Endothelial cell of umbilical vein (primary cell): ENCODE results near the gene LNX2. TPM values are rescaled to one million over a fixed set of nuclear protein-coding genes. Genes with fewer than 3 reads are reported as not detected.

ENCODE experiments used
- BruUV-seq: library from RNA; stranded (reverse); fragments of 400-500 nt; replicated peaks from 2 replicates; lab custom pipeline; 2021; lab: Mats Ljungman, UMichigan
- CTCF ChIA-PET: fragments of 300-600, 350-600 bp; sonication (Branson Sonifier 250); formaldehyde crosslinking; loops from one replicate; lab custom pipeline; 2021; ENCODE audit warnings: antibody characterized with exemption, inconsistent platforms; lab: Charles Lee
- POLR2A ChIA-PET: fragments of 300-600, 350-600 bp; sonication (Branson Sonifier 250); formaldehyde crosslinking; loops from one replicate; lab custom pipeline; 2021; ENCODE audit warnings: antibody characterized with exemption, inconsistent platforms; lab: Charles Lee
- DNase-seq: peaks from one replicate; pipeline ENCODE4 v3.0.0-alpha.2; 2011; ENCODE audit warnings: low read depth, low spot score
- FAIRE-seq: peaks from 2 replicates; lab custom pipeline; 2011; peaks lifted over from hg19 to GRCh38; lab: Jason Lieb, UNC
- H2AFZ ChIP-seq: 2 replicates; pipeline ENCODE4 v1.6.0; 2012; ENCODE audit warnings: low read depth, low read length, control low read depth, inconsistent platforms
- H3K27ac ChIP-seq: 2 replicates; pipeline ENCODE4 v1.5.1; 2011; ENCODE audit warnings: low read depth, mild to moderate bottlenecking, control low read depth, low read length, moderate library complexity; ENCODE audit not compliant: insufficient read depth
- H3K27me3 ChIP-seq, 2 experiments: 2 replicates each; pipeline versions ENCODE4 v1.6.0 to v1.6.1; 2011; ENCODE audit warnings: low read length in 2 of 2, mixed read lengths in 1 of 2; ENCODE audit not compliant: control insufficient read depth in 2 of 2, insufficient read depth in 2 of 2
- H3K36me3 ChIP-seq, 2 experiments: 2 replicates in 1 of 2; 3 replicates in 1 of 2; pipeline ENCODE4 v1.5.1; 2011; ENCODE audit warnings: low read length in 2 of 2, mild to moderate bottlenecking in 1 of 2, moderate library complexity in 1 of 2; ENCODE audit not compliant: control insufficient read depth in 2 of 2, insufficient read depth in 2 of 2; ENCODE audit errors: extremely low read depth in 1 of 2
- H3K4me1 ChIP-seq: 3 replicates; pipeline ENCODE4 v1.5.1; 2011; ENCODE audit warnings: mild to moderate bottlenecking, low read length; ENCODE audit not compliant: control insufficient read depth, insufficient read depth; ENCODE audit errors: extremely low read depth
- H3K4me2 ChIP-seq: 2 replicates; pipeline ENCODE4 v1.6.1; 2011; ENCODE audit warnings: low read length, control low read depth, mixed read lengths; ENCODE audit not compliant: insufficient read depth
- H3K4me3 ChIP-seq, 3 experiments: fragments of 200-600 bp in 1 of 3; sonication (generic), shearing (Covaris generic) in 1 of 3; replicated peaks in 1 of 3; 2 replicates each; pipeline ENCODE4 v1.5.1; 2011 to 2016; ENCODE audit warnings: control low read depth in 3 of 3, low read length in 3 of 3, mild to moderate bottlenecking in 2 of 3, inconsistent platforms in 1 of 3, low read depth in 1 of 3, moderate library complexity in 1 of 3; ENCODE audit not compliant: insufficient read depth in 1 of 3
- H3K79me2 ChIP-seq: 2 replicates; pipeline ENCODE4 v1.6.0; 2012; ENCODE audit warnings: low read length, inconsistent platforms; ENCODE audit not compliant: control insufficient read depth, insufficient read depth
- H3K9ac ChIP-seq: replicated peaks from 2 replicates; pipeline ENCODE3; 2011; ENCODE audit warnings: low read length, control low read depth; ENCODE audit not compliant: insufficient read depth; ENCODE audit errors: extremely low read depth
- H3K9me1 ChIP-seq: replicated peaks from 3 replicates; pipeline ENCODE4 v1.6.0; 2011; ENCODE audit warnings: mild to moderate bottlenecking, low read length; ENCODE audit not compliant: control insufficient read depth, insufficient read depth; ENCODE audit errors: extremely low read depth
- H3K9me3 ChIP-seq: replicated peaks from 2 replicates; pipeline ENCODE4 v1.5.1; 2012; ENCODE audit warnings: low read length, inconsistent platforms; ENCODE audit not compliant: control insufficient read depth, insufficient read depth
- H4K20me1 ChIP-seq: replicated peaks from 2 replicates; pipeline ENCODE3; 2011; ENCODE audit warnings: mild to moderate bottlenecking, low read length; ENCODE audit not compliant: control insufficient read depth, insufficient read depth; ENCODE audit errors: extremely low read depth
- CTCF ChIP-seq, 2 donors: IDR thresholded peaks; 1 replicate in 1 of 2; 2 replicates in 1 of 2; pipeline ENCODE4 v1.5.1; 2011; ENCODE audit warnings: low read length in 2 of 2, mild to moderate bottlenecking in 2 of 2, moderate library complexity in 2 of 2, control low read depth in 1 of 2, inconsistent platforms in 1 of 2, low read depth in 1 of 2; ENCODE audit not compliant: insufficient read depth in 1 of 2; ENCODE audit errors: extremely low read depth in 1 of 2
- EZH2 ChIP-seq: IDR thresholded peaks from 2 replicates; pipeline ENCODE4 v1.6.1; 2012; ENCODE audit warnings: borderline replicate concordance, low read depth, mild to moderate bottlenecking, moderate library complexity, low read length, inconsistent platforms; ENCODE audit not compliant: severe bottlenecking
- FOS ChIP-seq: IDR thresholded peaks from 2 replicates; pipeline ENCODE4 v1.6.1; 2011; ENCODE audit warnings: mild to moderate bottlenecking, low read length, moderate library complexity, borderline replicate concordance; ENCODE audit not compliant: insufficient read depth
- GATA2 ChIP-seq: IDR thresholded peaks from 2 replicates; pipeline ENCODE4 v1.7.0; 2011; ENCODE audit warnings: low read depth, mild to moderate bottlenecking, moderate library complexity, mixed read lengths, low read length; ENCODE audit not compliant: insufficient read length, insufficient read depth
- JUN ChIP-seq: IDR thresholded peaks from 2 replicates; pipeline ENCODE4 v1.6.1; 2011; ENCODE audit warnings: borderline replicate concordance, low read depth; ENCODE audit not compliant: insufficient read length, insufficient read depth
- MAX ChIP-seq: IDR thresholded peaks from 2 replicates; pipeline ENCODE4 v1.6.1; 2011; ENCODE audit not compliant: insufficient read depth, insufficient read length
- MYC ChIP-seq: IDR thresholded peaks from one replicate; pipeline ENCODE4 v1.6.1; 2011; ENCODE audit warnings: mild to moderate bottlenecking, low read depth, low read length
- POLR2A ChIP-seq: IDR thresholded peaks from 2 replicates; pipeline ENCODE4 v1.6.1; 2012; ENCODE audit warnings: low read depth, mild to moderate bottlenecking, control low read depth, low read length
- POLR2AphosphoS5 ChIP-seq: IDR thresholded peaks from 2 replicates; pipeline ENCODE4 v1.6.1; 2012; ENCODE audit warnings: low read depth, mild to moderate bottlenecking, control low read depth, low read length, moderate library complexity; ENCODE audit not compliant: insufficient read depth
- dilution Hi-C: fragments of 300-500 bp; cut with MboI; formaldehyde crosslinking; loops from one replicate; pipeline ENCODE4 v1.15.0; 2019; ENCODE audit warnings: low sequenced_read_pairs; ENCODE audit not compliant: extremely low pct_ligation_motif_present
- intact Hi-C: fragments of 100-400 bp; cut with micrococcal nuclease; formaldehyde crosslinking; loops from one replicate; pipeline ENCODE4 v1.10.0; 2022
- polyA plus RNA-seq, 4 experiments: library from polyadenylated mRNA; depleted of rRNA in 3 of 4; stranded (reverse) in 3 of 4; unstranded in 1 of 4; fragments of >200 nt; gene quantifications; 2 replicates each; pipeline versions ENCODE4 v1.2.1 to v1.2.3, GENCODE V29; 2011 to 2012; ENCODE audit warnings: missing spikeins in 1 of 4
- total RNA-seq: library from RNA; stranded (reverse); gene quantifications from 2 replicates; pipeline ENCODE4 v1.2.3, GENCODE V29; 2021

Gene LNX2
- total and polyA plus RNA-seq, 2 donors (not counting 3 experiments of a cell fraction or from before 2014, with no cell fraction given), result 7.0 to 9.1 TPM

GRCh38 chr13:27622881-27623280 lies 2.6 kb upstream of the LNX2 start:
- ChIA-PET CTCF (interaction anchor here (0.7 to 6.3 kb wide), 4 partner anchors 16 to 89 kb away, joined by 3 to 45 read pairs (median 4); no protein-coding TSS in a partner anchor), POLR2A (no interaction called here)
- no peak for TF ChIP-seq CTCF (IDR thresholded peaks at IDR 0.05; ENCODE audit: extremely low read depth in 1 of 2, insufficient read depth in 1 of 2, low read depth in 1 of 2, low read length in 2 of 2)
- TF ChIP-seq JUN, result no peak
- no peak for TF ChIP-seq POLR2A
- no peak for TF ChIP-seq MYC
- TF ChIP-seq POLR2AphosphoS5, result no peak
- TF ChIP-seq FOS, result no peak
- no peak for TF ChIP-seq GATA2
- TF ChIP-seq MAX, result no peak
- TF ChIP-seq EZH2, result no peak
- Histone ChIP-seq H3K27ac (no peak overlapping the region), H4K20me1 (peaks cover 5% of the 10 kb centered on the region), H3K36me3 (peaks cover 2 to 4% of the 10 kb centered on the region in 2 experiments), H3K9me3 (no peaks in the 10 kb centered on the region), H3K9ac (no peak overlapping the region), H2AFZ (no peak overlapping the region), H3K4me3 (no peak overlapping the region), H3K27me3 (no peaks in the 10 kb centered on the region), H3K4me2 (peak overlapping the region; percentile 72), H3K9me1 (no peaks in the 10 kb centered on the region), H3K4me1 (peaks cover 17% of the 10 kb centered on the region), H3K79me2 (peaks cover 65% of the 10 kb centered on the region)
- no TSS peak for BruUV-seq
- DNase-seq (no peak), FAIRE-seq (no peak)
- intact Hi-C loops (loop anchor here (1.0 to 10.0 kb wide), 5 partner anchors 67 to 204 kb away; partner anchors contain the start of genes GSX1 and MTIF3), dilution Hi-C loops (no loop called here)
